HFFc6 (cell line): Measurements from ENCODE around the gene KATNAL1. TPM values are rescaled to one million over a fixed set of nuclear protein-coding genes. Genes with fewer than 3 reads are reported as not detected.
A peak's percentile ranks its signal among the peaks of the same experiment; 100 is the strongest.

ENCODE experiments used
- DNase-seq: peaks from one replicate; pipeline ENCODE4 v3.0.0-alpha.2; 2018
- H3K27ac Mint-ChIP-seq: 2 replicates; pipeline ENCODE4 v1.8.0; 2020; ENCODE audit warnings: mild to moderate bottlenecking, mixed read lengths
- H3K27me3 Mint-ChIP-seq: 2 replicates; pipeline ENCODE4 v1.8.0; 2021; ENCODE audit warnings: mild to moderate bottlenecking, moderate library complexity, mixed read lengths; ENCODE audit not compliant: insufficient read depth
- H3K36me3 Mint-ChIP-seq: 2 replicates; pipeline ENCODE4 v1.8.0; 2021; ENCODE audit warnings: low read depth, mixed read lengths
- H3K4me1 Mint-ChIP-seq: 2 replicates; pipeline ENCODE4 v1.8.0; 2020; ENCODE audit warnings: low read depth, mixed read lengths
- H3K4me3 Mint-ChIP-seq: 2 replicates; pipeline ENCODE4 v1.8.0; 2020; ENCODE audit warnings: mild to moderate bottlenecking, moderate library complexity, mixed read lengths
- H3K9me3 Mint-ChIP-seq: 2 replicates; pipeline ENCODE4 v1.8.0; 2020; ENCODE audit warnings: mild to moderate bottlenecking, mixed read lengths
- total RNA-seq, 6 experiments: library from RNA; stranded (reverse); fragmentation: NEBNext Ultra II Directional; extraction: Animal tissue kit (Norgen Biotek cat#: 25700); gene quantifications; 2 replicates in 1 of 6; 3 replicates in 5 of 6; pipeline ENCODE4 v1.2.3, GENCODE V29; 2021
- TF ChIP-seq, protein P1 (sequence below): fragments of 200-600 bp; sonication (generic); IDR thresholded peaks from 2 replicates; pipeline ENCODE4 v1.5.0; 2021; ENCODE audit warnings: antibody characterized with exemption, mild to moderate bottlenecking

The KATNAL1 gene
- total RNA-seq, 6 experiments from 2014 or later, result 48.2 to 71.4 (median 61.2) TPM

DNA sequence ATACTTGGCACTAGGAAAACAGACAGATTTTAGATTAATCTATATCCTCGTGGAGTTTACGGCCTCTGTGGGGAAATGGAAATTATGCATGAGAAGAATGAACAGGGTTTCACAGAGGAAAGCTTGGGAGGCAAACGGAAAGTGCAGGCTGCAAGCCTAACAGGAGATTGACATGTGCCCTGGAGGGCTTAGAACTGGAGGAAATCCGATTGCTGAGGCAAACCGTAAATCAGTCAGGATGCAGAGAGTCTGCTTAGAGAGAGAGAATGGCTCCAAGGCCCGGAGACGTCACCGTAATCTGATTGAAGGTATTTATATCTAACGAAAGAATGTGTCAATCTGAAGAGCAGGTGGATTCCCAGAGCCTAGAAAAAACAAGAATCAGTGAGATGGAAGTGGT lies 143.2 kb downstream of the KATNAL1 start:
- DNase-seq, result no peak
- H3K4me3 Mint-ChIP-seq, result no peak overlapping the region
- TF ChIP-seq, protein P1, sequence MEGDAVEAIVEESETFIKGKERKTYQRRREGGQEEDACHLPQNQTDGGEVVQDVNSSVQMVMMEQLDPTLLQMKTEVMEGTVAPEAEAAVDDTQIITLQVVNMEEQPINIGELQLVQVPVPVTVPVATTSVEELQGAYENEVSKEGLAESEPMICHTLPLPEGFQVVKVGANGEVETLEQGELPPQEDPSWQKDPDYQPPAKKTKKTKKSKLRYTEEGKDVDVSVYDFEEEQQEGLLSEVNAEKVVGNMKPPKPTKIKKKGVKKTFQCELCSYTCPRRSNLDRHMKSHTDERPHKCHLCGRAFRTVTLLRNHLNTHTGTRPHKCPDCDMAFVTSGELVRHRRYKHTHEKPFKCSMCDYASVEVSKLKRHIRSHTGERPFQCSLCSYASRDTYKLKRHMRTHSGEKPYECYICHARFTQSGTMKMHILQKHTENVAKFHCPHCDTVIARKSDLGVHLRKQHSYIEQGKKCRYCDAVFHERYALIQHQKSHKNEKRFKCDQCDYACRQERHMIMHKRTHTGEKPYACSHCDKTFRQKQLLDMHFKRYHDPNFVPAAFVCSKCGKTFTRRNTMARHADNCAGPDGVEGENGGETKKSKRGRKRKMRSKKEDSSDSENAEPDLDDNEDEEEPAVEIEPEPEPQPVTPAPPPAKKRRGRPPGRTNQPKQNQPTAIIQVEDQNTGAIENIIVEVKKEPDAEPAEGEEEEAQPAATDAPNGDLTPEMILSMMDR, result no peak
- peaks cover 14% of the 10 kb centered on the region for H3K4me1 Mint-ChIP-seq
- H3K9me3 Mint-ChIP-seq, result no peaks in the 10 kb centered on the region
- H3K27ac Mint-ChIP-seq, result no peak overlapping the region
- peaks cover 7% of the 10 kb centered on the region for H3K27me3 Mint-ChIP-seq
- H3K36me3 Mint-ChIP-seq, result peaks cover 4% of the 10 kb centered on the region; the same call in 1 of the 2 replicates

DNA sequence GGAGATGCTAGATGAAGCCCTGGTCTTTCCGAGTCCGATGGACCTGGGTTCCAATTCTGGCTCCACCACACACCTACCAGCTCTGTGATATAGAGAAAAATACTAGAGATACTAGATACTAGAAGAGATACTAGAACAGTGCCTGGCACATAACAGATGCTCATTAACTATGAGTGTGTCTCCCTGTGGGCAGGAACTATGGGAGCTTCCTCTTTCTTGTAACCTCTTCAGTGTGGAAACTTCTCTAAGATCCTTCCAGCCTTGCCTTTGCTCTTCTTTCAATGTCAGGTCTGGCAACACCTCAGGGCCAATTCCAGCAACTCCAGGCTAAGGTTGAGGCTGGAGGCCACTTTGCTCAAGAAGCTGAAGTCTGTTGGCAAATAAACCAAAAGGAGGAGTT lies 143.9 kb downstream of the KATNAL1 start:
- TF ChIP-seq, protein P1, result no peak
- Mint-ChIP-seq H3K9me3 (no peaks in the 10 kb centered on the region), H3K27ac (no peak overlapping the region), H3K4me3 (no peak overlapping the region), H3K36me3 (peaks cover 4% of the 10 kb centered on the region; the same call in 1 of the 2 replicates), H3K27me3 (peaks cover 7% of the 10 kb centered on the region), H3K4me1 (peaks cover 21% of the 10 kb centered on the region)
- DNase-seq, result no peak

DNA sequence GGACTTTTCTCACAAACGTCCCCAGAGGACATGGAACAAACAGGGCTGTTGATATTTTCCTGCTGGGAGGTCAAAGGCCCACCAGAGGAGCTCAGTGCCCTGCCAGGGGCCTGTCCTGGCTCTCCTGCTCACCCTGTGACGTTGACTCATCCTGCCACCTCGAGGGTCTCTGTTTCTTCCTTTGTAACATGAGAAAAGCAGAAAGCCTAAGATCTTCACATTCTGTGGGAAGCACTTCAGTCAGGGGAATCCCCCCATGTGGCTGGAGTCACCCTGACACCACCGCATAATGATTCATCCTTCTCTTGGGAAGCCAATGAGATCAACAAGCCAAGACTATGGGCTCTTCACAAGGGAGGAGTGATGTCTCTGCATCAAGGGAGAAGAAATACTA lies 147.9 kb downstream of the KATNAL1 start:
- peaks cover 9% of the 10 kb centered on the region for H3K27me3 Mint-ChIP-seq
- TF ChIP-seq, protein P1, result no peak
- H3K4me1 Mint-ChIP-seq, result peaks cover 38% of the 10 kb centered on the region
- no peaks in the 10 kb centered on the region for H3K9me3 Mint-ChIP-seq
- peak overlapping the region; percentile 55 for H3K4me3 Mint-ChIP-seq
- DNase-seq, result peak; percentile 84
- H3K36me3 Mint-ChIP-seq, result peaks cover 4% of the 10 kb centered on the region; the same call in 1 of the 2 replicates
- peak overlapping the region; percentile 86 for H3K27ac Mint-ChIP-seq

DNA sequence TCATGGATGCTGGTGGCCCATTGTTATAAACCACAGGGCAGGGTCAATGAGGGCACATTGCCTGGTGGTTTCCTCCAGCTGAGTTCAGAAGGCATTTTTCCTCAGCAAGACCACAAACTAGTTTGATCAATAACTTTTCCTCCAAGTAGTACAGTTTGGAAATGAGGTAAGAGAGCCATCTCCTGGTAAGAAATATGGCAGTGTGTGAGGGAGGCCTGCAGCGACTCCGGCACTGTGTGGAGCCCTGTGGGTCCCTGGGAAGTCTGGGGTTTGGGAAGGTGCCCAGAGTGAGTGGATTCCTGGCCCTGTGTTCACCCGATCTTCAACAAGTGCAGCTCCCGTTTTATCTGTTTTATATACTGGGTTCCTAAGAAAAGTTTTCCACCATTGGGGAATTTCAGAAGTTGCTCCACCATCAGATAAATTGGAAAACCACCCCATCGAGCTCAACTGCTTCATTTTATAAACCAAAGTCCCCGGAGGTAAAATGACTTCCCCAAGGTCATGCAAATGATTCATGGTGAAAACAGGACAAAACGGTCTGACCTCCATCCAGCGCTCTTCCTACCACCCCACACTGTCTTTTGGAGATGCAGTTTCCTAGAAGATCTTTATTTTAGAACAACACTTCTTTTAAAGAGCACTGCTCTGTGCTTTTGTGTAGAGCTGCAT lies 148.4 kb downstream of the KATNAL1 start:
- peak overlapping the region; percentile 55 for H3K4me3 Mint-ChIP-seq
- no peaks in the 10 kb centered on the region for H3K9me3 Mint-ChIP-seq
- H3K36me3 Mint-ChIP-seq, result peaks cover 4% of the 10 kb centered on the region; the same call in 1 of the 2 replicates
- DNase-seq, result peak; percentile 88
- peaks cover 38% of the 10 kb centered on the region for H3K4me1 Mint-ChIP-seq
- TF ChIP-seq, protein P1, result peak; percentile 77
- H3K27me3 Mint-ChIP-seq, result peaks cover 14% of the 10 kb centered on the region
- peak overlapping the region; percentile 86 for H3K27ac Mint-ChIP-seq

DNA sequence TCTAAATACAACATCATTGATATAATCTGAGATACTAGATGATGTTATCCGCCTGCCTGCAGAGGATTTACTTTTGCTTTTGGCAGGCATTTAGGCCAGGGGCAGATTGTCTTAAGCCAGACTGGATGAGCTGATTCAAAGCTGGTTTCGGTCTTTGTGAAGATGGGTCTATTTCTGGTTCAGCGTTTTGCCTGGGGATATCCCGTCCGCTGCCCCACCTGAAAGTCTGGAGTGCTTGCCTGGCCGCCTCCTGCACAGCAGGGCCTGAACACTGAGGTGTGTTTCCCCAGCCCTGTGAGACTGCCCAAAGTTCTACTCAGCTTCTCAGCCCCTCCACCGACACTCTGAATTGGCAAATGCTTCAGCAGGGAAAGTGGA lies 149.7 kb downstream of the KATNAL1 start:
- no peak overlapping the region for H3K27ac Mint-ChIP-seq
- peaks cover 38% of the 10 kb centered on the region for H3K4me1 Mint-ChIP-seq
- H3K4me3 Mint-ChIP-seq, result no peak overlapping the region
- peaks cover 2% of the 10 kb centered on the region; the same call in 1 of the 2 replicates for H3K36me3 Mint-ChIP-seq
- TF ChIP-seq, protein P1, result no peak
- H3K9me3 Mint-ChIP-seq, result no peaks in the 10 kb centered on the region
- peaks cover 14% of the 10 kb centered on the region for H3K27me3 Mint-ChIP-seq
- DNase-seq, result no peak
